Panc1 (cell line): ENCODE results near the gene GDF2. TPM values are rescaled to one million over a fixed set of nuclear protein-coding genes. Genes with fewer than 3 reads are reported as not detected.

ENCODE experiments used
- ATAC-seq: fragments of 200-7000 bp; cut with Tn5 transposase; 2 replicates; pipeline ENCODE4 v1.9.1; 2020; ENCODE audit warnings: mild to moderate bottlenecking, moderate library complexity
- BruUV-seq: library from RNA; stranded (reverse); fragments of 400-500 nt; replicated peaks from 2 replicates; lab custom pipeline; 2021; lab: Mats Ljungman, UMichigan
- CTCF ChIA-PET: fragments of 300-600 bp; sonication (Branson Sonifier 250); formaldehyde crosslinking; loops from one replicate; lab custom pipeline; 2022; ENCODE audit warnings: antibody characterized with exemption; lab: Charles Lee
- POLR2A ChIA-PET: fragments of 300-600 bp; sonication (Branson Sonifier 250); formaldehyde crosslinking; loops from one replicate; lab custom pipeline; 2022; ENCODE audit warnings: antibody characterized with exemption; lab: Charles Lee
- DNase-seq: peaks from one replicate; pipeline ENCODE4 v3.0.0-alpha.2; 2010; ENCODE audit warnings: low read depth, low spot score
- H3K27ac ChIP-seq: 2 replicates; pipeline ENCODE4 v1.5.1; 2011; ENCODE audit warnings: mild to moderate bottlenecking, low read length, inconsistent platforms
- H3K27me3 ChIP-seq: fragments of 200-500 bp; sonication (Bioruptor generic); 2 replicates; pipeline ENCODE4 v1.6.0; 2014; ENCODE audit warnings: low read length, inconsistent platforms; ENCODE audit not compliant: control insufficient read depth, insufficient read depth
- H3K36me3 ChIP-seq: fragments of 200-500 bp; sonication (Bioruptor generic); 2 replicates; pipeline ENCODE4 v1.5.1; 2014; ENCODE audit warnings: inconsistent platforms, mild to moderate bottlenecking, low read length, moderate library complexity; ENCODE audit not compliant: control insufficient read depth, insufficient read depth
- H3K4me1 ChIP-seq: 2 replicates; pipeline ENCODE4 v1.5.1; 2011; ENCODE audit warnings: inconsistent platforms, mild to moderate bottlenecking, low read length, moderate library complexity; ENCODE audit not compliant: control insufficient read depth, insufficient read depth
- H3K4me3 ChIP-seq, 2 experiments: 2 replicates each; pipeline ENCODE4 v1.5.1; 2011 to 2012; ENCODE audit warnings: low read depth in 2 of 2, low read length in 2 of 2, mild to moderate bottlenecking in 2 of 2, inconsistent platforms in 1 of 2, moderate library complexity in 1 of 2
- H3K9me3 ChIP-seq: fragments of 200-500 bp; sonication (Bioruptor generic); 2 replicates; pipeline ENCODE4 v1.5.1; 2014; ENCODE audit warnings: low read depth, mild to moderate bottlenecking, inconsistent platforms, low read length, moderate library complexity; ENCODE audit not compliant: control insufficient read depth, insufficient read depth
- POLR2AphosphoS5 ChIP-seq: IDR thresholded peaks from 2 replicates; pipeline ENCODE4 v1.6.1; 2012; ENCODE audit warnings: mild to moderate bottlenecking, low read depth, low read length, moderate library complexity
- SIN3A ChIP-seq: IDR thresholded peaks from 2 replicates; pipeline ENCODE4 v1.6.1; 2012; ENCODE audit warnings: low read depth, mild to moderate bottlenecking, low read length, moderate library complexity, borderline replicate concordance; ENCODE audit not compliant: insufficient read depth
- TCF7L2 ChIP-seq: IDR thresholded peaks from 2 replicates; pipeline ENCODE4 v1.6.1; 2011; ENCODE audit warnings: mild to moderate bottlenecking, low read depth, low read length, inconsistent platforms
- in situ Hi-C: cut with HindIII; loops from 2 replicates; pipeline ENCODE4 v1.10.0; 2016; ENCODE audit warnings: low sequenced_read_pairs, low pct_unique_long_range_greater_than_20kb
- intact Hi-C: fragments of 100-400 bp; cut with micrococcal nuclease; formaldehyde crosslinking; loops from one replicate; pipeline ENCODE4 v1.10.0; 2022; ENCODE audit not compliant: unreplicated experiment
- total RNA-seq: library from RNA; stranded (reverse); gene quantifications from one replicate; pipeline ENCODE4 v1.2.1, GENCODE V29; 2021; ENCODE audit not compliant: unreplicated experiment
- TF ChIP-seq, protein P1 (sequence below), 2 experiments: IDR thresholded peaks; 2 replicates each; pipeline ENCODE4 v1.6.1; 2011 to 2012; ENCODE audit warnings: low read depth in 2 of 2, control low read depth in 1 of 2, low read length in 1 of 2, mild to moderate bottlenecking in 1 of 2, moderate library complexity in 1 of 2; ENCODE audit not compliant: insufficient read depth in 1 of 2
- TF ChIP-seq, protein P2 (sequence below): fragments of 450-650 bp; IDR thresholded peaks from 2 replicates; pipeline ENCODE4 v1.5.1; 2017; ENCODE audit warnings: mild to moderate bottlenecking

GDF2 gene
- total RNA-seq, 1 experiment from 2014 or later, result not detected

DNA sequence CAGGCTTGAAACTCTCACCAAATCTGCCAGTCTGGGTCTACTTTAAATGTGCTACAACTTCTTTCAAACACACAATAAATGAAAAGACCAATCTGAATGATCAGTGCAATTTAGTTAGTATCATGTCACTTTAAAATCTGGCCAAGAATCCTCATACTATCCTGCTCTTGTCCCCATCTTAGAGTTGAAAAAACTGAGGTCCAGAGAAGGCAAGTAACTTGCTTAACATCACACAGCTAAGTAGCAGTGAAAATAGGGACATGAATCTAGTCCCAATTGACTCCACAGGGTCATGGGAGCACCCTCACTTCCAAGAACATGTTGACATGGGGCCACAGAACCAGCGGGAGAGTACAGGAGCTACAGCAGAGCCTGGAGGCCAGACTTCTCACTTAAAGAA lies 25.3 kb upstream of the GDF2 start:
- POLR2A ChIA-PET, result no interaction called here

DNA sequence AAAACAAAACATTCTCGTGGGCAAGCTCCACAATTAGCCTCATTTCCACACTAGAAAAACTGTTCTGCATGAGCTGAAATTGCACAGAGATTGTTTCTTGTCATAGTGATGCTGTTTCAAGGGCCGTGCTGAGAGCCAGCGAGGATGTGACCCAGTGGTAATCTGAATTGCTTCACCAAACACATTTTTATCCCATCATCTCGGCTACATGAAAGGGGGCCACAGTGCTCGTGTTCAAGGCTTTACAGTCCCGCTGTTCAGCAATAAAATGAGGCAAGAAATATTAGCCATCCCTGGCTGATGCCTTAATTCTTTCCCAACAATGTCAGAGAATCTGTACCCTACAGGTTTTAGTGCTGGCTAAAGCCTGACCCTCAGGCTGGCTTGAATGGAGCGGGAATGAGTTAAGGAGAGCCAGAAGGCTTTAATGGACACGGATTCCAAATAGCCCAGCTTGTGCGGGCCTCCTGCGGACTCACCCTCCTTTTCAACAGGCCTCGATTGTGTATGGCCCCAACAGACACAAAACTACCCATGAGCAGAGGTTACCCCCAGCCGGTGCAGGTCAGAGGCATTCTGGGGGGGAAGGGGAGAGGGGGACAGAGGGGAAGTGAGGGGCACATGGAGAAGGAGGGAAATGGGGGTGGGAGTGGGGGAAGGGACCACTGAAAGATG lies 24.3 kb upstream of the GDF2 start:
- CTCF ChIA-PET, result no interaction called here

More for the DNA sequence above, 25.3 kb upstream of the GDF2 start:
- Histone ChIP-seq H3K27me3 (peaks cover 27% of the 10 kb centered on the region), H3K9me3 (no peaks in the 10 kb centered on the region), H3K4me3 (no peak overlapping the region), H3K27ac (no peak overlapping the region), H3K36me3 (no peaks in the 10 kb centered on the region), H3K4me1 (peaks cover 5% of the 10 kb centered on the region; the same call in 1 of the 2 replicates)
- no peak for DNase-seq
- no peak for ATAC-seq
- intact Hi-C loops (no loop called here), in situ Hi-C loops (no loop called here)
- CTCF ChIA-PET, result no interaction called here
- TF ChIP-seq, protein P1, sequence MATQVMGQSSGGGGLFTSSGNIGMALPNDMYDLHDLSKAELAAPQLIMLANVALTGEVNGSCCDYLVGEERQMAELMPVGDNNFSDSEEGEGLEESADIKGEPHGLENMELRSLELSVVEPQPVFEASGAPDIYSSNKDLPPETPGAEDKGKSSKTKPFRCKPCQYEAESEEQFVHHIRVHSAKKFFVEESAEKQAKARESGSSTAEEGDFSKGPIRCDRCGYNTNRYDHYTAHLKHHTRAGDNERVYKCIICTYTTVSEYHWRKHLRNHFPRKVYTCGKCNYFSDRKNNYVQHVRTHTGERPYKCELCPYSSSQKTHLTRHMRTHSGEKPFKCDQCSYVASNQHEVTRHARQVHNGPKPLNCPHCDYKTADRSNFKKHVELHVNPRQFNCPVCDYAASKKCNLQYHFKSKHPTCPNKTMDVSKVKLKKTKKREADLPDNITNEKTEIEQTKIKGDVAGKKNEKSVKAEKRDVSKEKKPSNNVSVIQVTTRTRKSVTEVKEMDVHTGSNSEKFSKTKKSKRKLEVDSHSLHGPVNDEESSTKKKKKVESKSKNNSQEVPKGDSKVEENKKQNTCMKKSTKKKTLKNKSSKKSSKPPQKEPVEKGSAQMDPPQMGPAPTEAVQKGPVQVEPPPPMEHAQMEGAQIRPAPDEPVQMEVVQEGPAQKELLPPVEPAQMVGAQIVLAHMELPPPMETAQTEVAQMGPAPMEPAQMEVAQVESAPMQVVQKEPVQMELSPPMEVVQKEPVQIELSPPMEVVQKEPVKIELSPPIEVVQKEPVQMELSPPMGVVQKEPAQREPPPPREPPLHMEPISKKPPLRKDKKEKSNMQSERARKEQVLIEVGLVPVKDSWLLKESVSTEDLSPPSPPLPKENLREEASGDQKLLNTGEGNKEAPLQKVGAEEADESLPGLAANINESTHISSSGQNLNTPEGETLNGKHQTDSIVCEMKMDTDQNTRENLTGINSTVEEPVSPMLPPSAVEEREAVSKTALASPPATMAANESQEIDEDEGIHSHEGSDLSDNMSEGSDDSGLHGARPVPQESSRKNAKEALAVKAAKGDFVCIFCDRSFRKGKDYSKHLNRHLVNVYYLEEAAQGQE (IDR thresholded peaks at IDR 0.05; ENCODE audit: insufficient read depth in 1 of 2, low read depth in 2 of 2, low read length in 1 of 2), result no peak
- TF ChIP-seq, protein P2, sequence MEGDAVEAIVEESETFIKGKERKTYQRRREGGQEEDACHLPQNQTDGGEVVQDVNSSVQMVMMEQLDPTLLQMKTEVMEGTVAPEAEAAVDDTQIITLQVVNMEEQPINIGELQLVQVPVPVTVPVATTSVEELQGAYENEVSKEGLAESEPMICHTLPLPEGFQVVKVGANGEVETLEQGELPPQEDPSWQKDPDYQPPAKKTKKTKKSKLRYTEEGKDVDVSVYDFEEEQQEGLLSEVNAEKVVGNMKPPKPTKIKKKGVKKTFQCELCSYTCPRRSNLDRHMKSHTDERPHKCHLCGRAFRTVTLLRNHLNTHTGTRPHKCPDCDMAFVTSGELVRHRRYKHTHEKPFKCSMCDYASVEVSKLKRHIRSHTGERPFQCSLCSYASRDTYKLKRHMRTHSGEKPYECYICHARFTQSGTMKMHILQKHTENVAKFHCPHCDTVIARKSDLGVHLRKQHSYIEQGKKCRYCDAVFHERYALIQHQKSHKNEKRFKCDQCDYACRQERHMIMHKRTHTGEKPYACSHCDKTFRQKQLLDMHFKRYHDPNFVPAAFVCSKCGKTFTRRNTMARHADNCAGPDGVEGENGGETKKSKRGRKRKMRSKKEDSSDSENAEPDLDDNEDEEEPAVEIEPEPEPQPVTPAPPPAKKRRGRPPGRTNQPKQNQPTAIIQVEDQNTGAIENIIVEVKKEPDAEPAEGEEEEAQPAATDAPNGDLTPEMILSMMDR, result no peak
- TF ChIP-seq TCF7L2 (no peak), POLR2AphosphoS5 (no peak), SIN3A (no peak)
- BruUV-seq, result no TSS peak

More for the DNA sequence above, 24.3 kb upstream of the GDF2 start:
- no TSS peak for BruUV-seq
- in situ Hi-C loops (no loop called here), intact Hi-C loops (no loop called here)
- Histone ChIP-seq H3K4me1 (peaks cover 5% of the 10 kb centered on the region; the same call in 1 of the 2 replicates), H3K36me3 (no peaks in the 10 kb centered on the region), H3K27ac (no peak overlapping the region), H3K9me3 (no peaks in the 10 kb centered on the region), H3K27me3 (peaks cover 26% of the 10 kb centered on the region), H3K4me3 (no peak overlapping the region)
- DNase-seq (no peak), ATAC-seq (no peak)
- POLR2A ChIA-PET, result no interaction called here
- TF ChIP-seq POLR2AphosphoS5 (no peak), TCF7L2 (no peak)
- TF ChIP-seq, protein P1 (IDR thresholded peaks at IDR 0.05; ENCODE audit: insufficient read depth in 1 of 2, low read depth in 2 of 2, low read length in 1 of 2), result no peak
